ENCODE measurements around the gene KIF16B.
"Not testable (repeated sequence)": the region's sequence is repeated elsewhere in the genome, so short reads cannot be mapped to it uniquely, and the experiment has no call there.

KIF16B gene

GRCh38 chr20:16439540-16439939 lies 133.7 kb downstream of the KIF16B start:
- DNase-seq (ENCODE audit: low read depth in 1 of 2, low spot score in 1 of 2) = not testable (repeated sequence)

- DNase-seq (ENCODE audit: low read depth in 1 of 2, low spot score in 1 of 2) = no peak
Measured at GRCh38 chr20:16438100-16438499, 135.1 kb downstream of the KIF16B start.

GRCh38 chr20:16437387-16437996 lies 135.8 kb downstream of the KIF16B start:
- DNase-seq (ENCODE audit: low read depth in 1 of 2, low spot score in 1 of 2) = no peak

GRCh38 chr20:16434062-16434664 lies 139.1 kb downstream of the KIF16B start:
- peak; percentile 1 to 8 for DNase-seq (ENCODE audit: low read depth in 1 of 2, low spot score in 1 of 2)

- no peak for DNase-seq (ENCODE audit: low read depth in 1 of 2, low spot score in 1 of 2)
Measured at GRCh38 chr20:16433293-16433580, 140.0 kb downstream of the KIF16B start.

GRCh38 chr20:16432466-16433292 lies 140.6 kb downstream of the KIF16B start:
- DNase-seq (ENCODE audit: low read depth in 1 of 2, low spot score in 1 of 2) = no peak

- DNase-seq (ENCODE audit: low read depth in 1 of 2, low spot score in 1 of 2) = no peak
Measured at GRCh38 chr20:16428112-16428511, 145.1 kb downstream of the KIF16B start.

GRCh38 chr20:16427571-16427970 lies 145.7 kb downstream of the KIF16B start:
- no peak for DNase-seq (ENCODE audit: low read depth in 1 of 2, low spot score in 1 of 2)

GRCh38 chr20:16424780-16425179 lies 148.5 kb downstream of the KIF16B start:
- no peak for DNase-seq (ENCODE audit: low read depth in 1 of 2, low spot score in 1 of 2)

GRCh38 chr20:16423311-16424212 lies 149.7 kb downstream of the KIF16B start:
- DNase-seq (ENCODE audit: low read depth in 1 of 2, low spot score in 1 of 2) = no peak

- DNase-seq (ENCODE audit: low read depth in 1 of 2, low spot score in 1 of 2) = no peak
Measured at GRCh38 chr20:16419138-16419715, 154.0 kb downstream of the KIF16B start.

GRCh38 chr20:16418616-16419015 lies 154.6 kb downstream of the KIF16B start:
- no peak for DNase-seq (ENCODE audit: low read depth in 1 of 2, low spot score in 1 of 2)

GRCh38 chr20:16417001-16417400 lies 156.2 kb downstream of the KIF16B start:
- DNase-seq (ENCODE audit: low read depth in 1 of 2, low spot score in 1 of 2) = no peak

- no peak for DNase-seq (ENCODE audit: low read depth in 1 of 2, low spot score in 1 of 2)
Measured at GRCh38 chr20:16415071-16416053, 157.9 kb downstream of the KIF16B start.

- DNase-seq (ENCODE audit: low read depth in 1 of 2, low spot score in 1 of 2) = no peak
Measured at GRCh38 chr20:16412906-16413305, 160.3 kb downstream of the KIF16B start.

- no peak for DNase-seq (ENCODE audit: low read depth in 1 of 2, low spot score in 1 of 2)
Measured at GRCh38 chr20:16411361-16411760, 161.9 kb downstream of the KIF16B start.

- no peak for DNase-seq (ENCODE audit: low read depth in 1 of 2, low spot score in 1 of 2)
Measured at GRCh38 chr20:16410626-16411025, 162.6 kb downstream of the KIF16B start.

- no peak for DNase-seq (ENCODE audit: low read depth in 1 of 2, low spot score in 1 of 2)
Measured at GRCh38 chr20:16408981-16409380, 164.3 kb downstream of the KIF16B start.

GRCh38 chr20:16407251-16408067 lies 165.8 kb downstream of the KIF16B start:
- no peak for DNase-seq (ENCODE audit: low read depth in 1 of 2, low spot score in 1 of 2)
